Endothelial cell (in vitro differentiated cells): ENCODE data around the gene NMNAT2. TPM values are rescaled to one million over a fixed set of nuclear protein-coding genes. Genes with fewer than 3 reads are reported as not detected.

Experiments
- DNase-seq: peaks from one replicate; pipeline ENCODE4 v3.0.0; 2021; ENCODE audit warnings: low spot score
- H3K27ac Mint-ChIP-seq: one replicate; pipeline ENCODE4 v1.8.0; 2021; ENCODE audit warnings: mixed read lengths, inconsistent platforms; ENCODE audit not compliant: unreplicated experiment
- H3K27me3 Mint-ChIP-seq: one replicate; pipeline ENCODE4 v1.8.0; 2021; ENCODE audit warnings: mild to moderate bottlenecking, moderate library complexity, mixed read lengths, inconsistent platforms; ENCODE audit not compliant: unreplicated experiment
- H3K36me3 Mint-ChIP-seq: one replicate; pipeline ENCODE4 v1.8.0; 2021; ENCODE audit warnings: mild to moderate bottlenecking, low read depth, mixed read lengths, inconsistent platforms; ENCODE audit not compliant: unreplicated experiment
- H3K4me1 Mint-ChIP-seq: one replicate; pipeline ENCODE4 v1.8.0; 2021; ENCODE audit warnings: mild to moderate bottlenecking, mixed read lengths, inconsistent platforms; ENCODE audit not compliant: unreplicated experiment
- H3K4me3 Mint-ChIP-seq: one replicate; pipeline ENCODE4 v1.8.0; 2021; ENCODE audit warnings: mild to moderate bottlenecking, mixed read lengths, inconsistent platforms; ENCODE audit not compliant: unreplicated experiment
- H3K9me3 Mint-ChIP-seq: one replicate; pipeline ENCODE4 v1.8.0; 2021; ENCODE audit warnings: mixed read lengths, inconsistent platforms; ENCODE audit not compliant: unreplicated experiment
- CTCF ChIP-seq: fragments of 200-600 bp; sonication (generic); IDR thresholded peaks from one replicate; pipeline ENCODE4 v1.5.0; 2021; ENCODE audit warnings: antibody characterized with exemption; ENCODE audit not compliant: unreplicated experiment
- total RNA-seq: library from RNA; stranded (reverse); fragmentation: NEBNext Ultra II Directional; extraction: Animal tissue kit (Norgen Biotek cat#: 25700); gene quantifications from one replicate; pipeline ENCODE4 v1.2.1, GENCODE V29; 2021; ENCODE audit not compliant: unreplicated experiment

NMNAT2 gene
- total RNA-seq, 1 donor from 2014 or later, result 1.7 TPM

GRCh38 chr1:183259924-183260323, 158.3 kb downstream of the NMNAT2 start:
- no peak for DNase-seq
- Mint-ChIP-seq H3K4me1 (peaks cover 6% of the 10 kb centered on the region), H3K4me3 (no peak overlapping the region), H3K27me3 (peaks cover 3% of the 10 kb centered on the region), H3K9me3 (no peaks in the 10 kb centered on the region), H3K36me3 (no peaks in the 10 kb centered on the region), H3K27ac (no peak overlapping the region)
- TF ChIP-seq CTCF, result no peak

GRCh38 chr1:183255073-183255472, 163.1 kb downstream of the NMNAT2 start:
- Mint-ChIP-seq H3K4me1 (peaks cover 10% of the 10 kb centered on the region), H3K27ac (no peak overlapping the region), H3K27me3 (peaks cover 2% of the 10 kb centered on the region), H3K4me3 (no peak overlapping the region), H3K36me3 (peaks cover 2% of the 10 kb centered on the region), H3K9me3 (no peaks in the 10 kb centered on the region)
- no peak for DNase-seq
- TF ChIP-seq CTCF, result no peak

GRCh38 chr1:183251959-183252450, 166.2 kb downstream of the NMNAT2 start:
- H3K27me3 Mint-ChIP-seq, result peaks cover 2% of the 10 kb centered on the region
- H3K27ac Mint-ChIP-seq, result no peak overlapping the region
- H3K36me3 Mint-ChIP-seq, result peaks cover 16% of the 10 kb centered on the region
- H3K4me1 Mint-ChIP-seq, result peaks cover 14% of the 10 kb centered on the region
- H3K9me3 Mint-ChIP-seq, result no peaks in the 10 kb centered on the region
- no peak for DNase-seq
- H3K4me3 Mint-ChIP-seq, result peak overlapping the region; percentile 26
- TF ChIP-seq CTCF, result no peak

GRCh38 chr1:183251101-183251958, 166.8 kb downstream of the NMNAT2 start:
- H3K27ac Mint-ChIP-seq, result peak overlapping the region; percentile 2
- no peak for DNase-seq
- H3K4me3 Mint-ChIP-seq, result peak overlapping the region; percentile 26
- H3K27me3 Mint-ChIP-seq, result peaks cover 2% of the 10 kb centered on the region
- H3K9me3 Mint-ChIP-seq, result no peaks in the 10 kb centered on the region
- H3K36me3 Mint-ChIP-seq, result peaks cover 16% of the 10 kb centered on the region
- peaks cover 14% of the 10 kb centered on the region for H3K4me1 Mint-ChIP-seq
- TF ChIP-seq CTCF, result no peak

GRCh38 chr1:183249941-183250452, 168.2 kb downstream of the NMNAT2 start:
- Mint-ChIP-seq H3K9me3 (no peaks in the 10 kb centered on the region), H3K27me3 (peaks cover 2% of the 10 kb centered on the region), H3K27ac (no peak overlapping the region), H3K4me3 (peak overlapping the region; percentile 63), H3K36me3 (peaks cover 16% of the 10 kb centered on the region), H3K4me1 (peaks cover 14% of the 10 kb centered on the region)
- DNase-seq, result no peak
- TF ChIP-seq CTCF, result no peak
